ENCODE measurements around the gene SLC24A3.

The SLC24A3 gene

GRCh38 chr20:19616081-19616480 is 403.6 kb downstream of the SLC24A3 start:
- in situ Hi-C loops (cut with HindIII; ENCODE audit: low sequenced_read_pairs), result no loop called here

- in situ Hi-C loops (cut with HindIII; ENCODE audit: low sequenced_read_pairs), result no loop called here
These were observed 404.2 kb downstream of the SLC24A3 start for GRCh38 chr20:19616620-19617019.

DNA sequence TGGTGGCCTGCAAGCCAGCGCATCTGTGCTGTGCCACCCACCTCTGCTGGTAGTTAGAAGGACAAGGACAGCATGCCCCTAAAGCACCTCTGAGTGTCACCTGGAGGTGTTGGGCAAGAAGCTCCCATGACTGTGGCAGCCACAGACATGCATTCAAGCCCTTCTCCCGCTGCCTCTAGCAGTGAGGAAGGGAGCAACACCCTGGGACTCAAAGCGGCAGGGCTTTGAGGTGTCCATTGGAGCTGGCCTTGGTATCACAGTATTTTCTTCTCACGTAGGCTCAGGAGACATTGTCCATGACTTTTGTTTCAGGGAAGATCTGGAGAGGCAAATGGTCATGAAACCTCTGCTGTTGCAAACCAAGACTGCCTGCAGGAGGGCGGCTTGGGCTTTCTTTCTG is 404.8 kb downstream of the SLC24A3 start:
- in situ Hi-C loops (cut with HindIII; ENCODE audit: low sequenced_read_pairs), result no loop called here

GRCh38 chr20:19618711-19619110 is 406.3 kb downstream of the SLC24A3 start:
- in situ Hi-C loops (cut with HindIII; ENCODE audit: low sequenced_read_pairs), result no loop called here

- in situ Hi-C loops (cut with HindIII; ENCODE audit: low sequenced_read_pairs), result no loop called here
These were observed 407.5 kb downstream of the SLC24A3 start for GRCh38 chr20:19619904-19620430.

- in situ Hi-C loops (cut with HindIII; ENCODE audit: low sequenced_read_pairs), result no loop called here
These were observed 408.0 kb downstream of the SLC24A3 start for GRCh38 chr20:19620446-19620845.

- in situ Hi-C loops (cut with HindIII; ENCODE audit: low sequenced_read_pairs), result no loop called here
These were observed 408.6 kb downstream of the SLC24A3 start for GRCh38 chr20:19621072-19621471.

- in situ Hi-C loops (cut with HindIII; ENCODE audit: low sequenced_read_pairs), result no loop called here
These were observed 412.0 kb downstream of the SLC24A3 start for GRCh38 chr20:19624221-19624965.

- in situ Hi-C loops (cut with HindIII; ENCODE audit: low sequenced_read_pairs), result loop anchor here (25.0 kb wide), 1 partner anchor 988 kb away; no protein-coding TSS in a partner anchor
These were observed 413.0 kb downstream of the SLC24A3 start for GRCh38 chr20:19625426-19625825.

GRCh38 chr20:19626896-19627295 is 414.5 kb downstream of the SLC24A3 start:
- in situ Hi-C loops (cut with HindIII; ENCODE audit: low sequenced_read_pairs), result loop anchor here (25.0 kb wide), 1 partner anchor 990 kb away; no protein-coding TSS in a partner anchor

- in situ Hi-C loops (cut with HindIII; ENCODE audit: low sequenced_read_pairs), result loop anchor here (25.0 kb wide), 1 partner anchor 991 kb away; no protein-coding TSS in a partner anchor
These were observed 416.2 kb downstream of the SLC24A3 start for GRCh38 chr20:19628570-19629134.

- in situ Hi-C loops (cut with HindIII; ENCODE audit: low sequenced_read_pairs), result loop anchor here (25.0 kb wide), 1 partner anchor 994 kb away; no protein-coding TSS in a partner anchor
These were observed 419.0 kb downstream of the SLC24A3 start for GRCh38 chr20:19631410-19631809.

DNA sequence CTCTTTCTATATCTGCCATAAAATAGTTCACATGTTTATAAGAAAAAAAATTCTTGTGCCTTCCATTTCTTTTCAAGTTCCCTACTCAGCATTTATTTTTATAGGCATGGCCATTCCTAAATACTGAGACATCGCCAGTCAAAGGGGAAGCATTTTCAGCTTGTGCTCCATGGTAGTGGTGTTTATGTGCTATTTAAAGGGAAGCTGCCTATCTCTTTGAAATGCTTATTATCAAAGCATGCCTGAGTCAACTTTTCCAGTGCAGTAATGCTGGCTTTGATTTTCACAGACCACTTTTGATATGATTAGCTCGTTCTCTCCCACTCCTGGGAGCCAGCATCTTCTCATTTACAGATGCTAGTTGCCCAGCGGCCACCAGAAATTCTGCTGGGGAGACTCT is 421.5 kb downstream of the SLC24A3 start:
- in situ Hi-C loops (cut with HindIII; ENCODE audit: low sequenced_read_pairs), result loop anchor here (25.0 kb wide), 1 partner anchor 997 kb away; no protein-coding TSS in a partner anchor

DNA sequence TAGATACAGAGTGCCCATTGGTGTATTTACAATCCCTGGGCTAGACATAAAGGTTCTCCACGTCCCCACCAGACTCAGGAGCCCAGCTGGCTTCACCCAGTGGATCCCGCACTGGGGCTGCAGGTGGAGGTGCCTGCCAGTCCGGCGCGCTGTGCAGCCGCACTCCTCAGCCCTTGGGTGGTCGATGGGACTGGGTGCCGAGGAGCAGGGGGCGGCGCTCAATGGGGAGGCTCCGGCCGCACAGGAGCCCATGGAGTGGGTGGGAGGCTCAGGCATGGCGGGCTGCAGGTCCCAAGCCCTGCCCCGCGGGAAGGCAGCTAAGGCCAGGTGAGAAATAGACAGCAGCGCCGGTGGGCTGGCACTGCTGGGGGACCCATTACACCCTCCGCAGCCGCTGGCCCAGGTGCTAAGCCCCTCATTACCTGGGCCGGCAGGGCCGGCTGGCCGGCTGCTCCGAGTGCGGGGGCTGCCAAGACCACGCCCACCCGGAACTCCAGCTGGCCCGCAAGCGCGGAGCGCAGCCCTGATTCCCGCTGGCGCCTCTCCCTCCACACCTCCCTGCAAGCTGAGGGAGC is 427.1 kb downstream of the SLC24A3 start:
- in situ Hi-C loops (cut with HindIII; ENCODE audit: low sequenced_read_pairs), result loop anchor here (25.0 kb wide), 1 partner anchor 1002 kb away; no protein-coding TSS in a partner anchor

DNA sequence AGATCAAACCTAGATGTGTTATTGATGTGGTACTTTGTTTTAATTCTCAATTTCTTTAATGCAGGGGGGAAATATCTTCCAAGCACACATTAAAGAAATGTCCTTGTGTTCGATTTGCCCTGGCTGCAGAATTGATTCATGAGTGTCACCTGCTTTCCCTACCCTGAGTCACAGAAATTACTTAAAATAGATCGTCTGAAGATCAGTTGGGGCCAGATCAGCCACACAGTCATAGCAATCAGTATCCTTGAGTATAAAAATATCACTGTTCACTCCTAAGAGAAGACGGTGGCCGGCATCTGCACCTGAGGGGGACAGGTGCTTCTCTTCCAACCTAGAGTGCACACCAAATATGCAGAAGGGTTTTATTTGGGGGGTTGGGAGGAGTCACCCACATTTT is 430.4 kb downstream of the SLC24A3 start:
- in situ Hi-C loops (cut with HindIII; ENCODE audit: low sequenced_read_pairs), result loop anchor here (25.0 kb wide), 1 partner anchor 1006 kb away; no protein-coding TSS in a partner anchor

- in situ Hi-C loops (cut with HindIII; ENCODE audit: low sequenced_read_pairs), result loop anchor here (25.0 kb wide), 1 partner anchor 1007 kb away; no protein-coding TSS in a partner anchor
These were observed 431.6 kb downstream of the SLC24A3 start for GRCh38 chr20:19644085-19644484.

DNA sequence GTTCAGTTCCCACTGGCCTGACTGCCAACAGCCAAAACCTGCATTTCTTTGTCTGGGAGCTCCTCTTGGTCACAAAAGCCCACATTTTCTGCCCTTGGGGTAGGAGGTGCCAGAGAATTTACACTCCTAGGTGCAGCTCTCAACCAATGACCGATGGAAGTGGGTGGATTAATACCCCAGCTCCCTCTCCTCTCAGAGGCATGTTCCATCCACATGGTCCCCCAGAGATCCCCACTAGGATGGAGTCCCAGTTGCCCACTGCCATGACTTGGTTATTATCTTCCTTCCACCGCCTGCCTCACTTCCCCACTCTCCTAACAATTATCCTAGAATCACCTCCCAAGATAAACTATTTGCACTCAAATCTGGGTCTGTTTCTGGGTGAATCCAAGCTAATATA is 434.5 kb downstream of the SLC24A3 start:
- in situ Hi-C loops (cut with HindIII; ENCODE audit: low sequenced_read_pairs), result loop anchor here (25.0 kb wide), 1 partner anchor 1010 kb away; no protein-coding TSS in a partner anchor

DNA sequence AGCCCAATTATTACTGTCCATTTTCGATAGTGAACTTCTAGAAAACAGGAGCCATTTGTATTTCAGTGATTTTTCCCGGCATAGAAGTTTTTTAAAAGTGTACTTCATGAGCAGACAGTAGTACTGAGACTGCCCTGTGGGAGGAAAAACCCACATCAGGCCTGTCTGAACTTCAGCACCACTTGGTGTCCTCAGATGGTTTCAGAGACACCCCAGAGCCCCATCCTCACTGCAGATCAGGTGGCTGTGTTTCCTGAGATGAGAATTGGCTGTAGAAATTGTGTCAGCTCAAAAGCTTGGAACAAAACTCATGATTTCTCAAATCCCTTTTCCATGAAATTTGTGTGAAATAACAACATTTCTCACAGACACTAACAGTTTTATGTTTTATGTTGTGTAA is 435.6 kb downstream of the SLC24A3 start:
- in situ Hi-C loops (cut with HindIII; ENCODE audit: low sequenced_read_pairs), result loop anchor here (25.0 kb wide), 1 partner anchor 1011 kb away; no protein-coding TSS in a partner anchor

GRCh38 chr20:19649041-19649440 is 436.6 kb downstream of the SLC24A3 start:
- in situ Hi-C loops (cut with HindIII; ENCODE audit: low sequenced_read_pairs), result loop anchor here (25.0 kb wide), 1 partner anchor 1012 kb away; no protein-coding TSS in a partner anchor

DNA sequence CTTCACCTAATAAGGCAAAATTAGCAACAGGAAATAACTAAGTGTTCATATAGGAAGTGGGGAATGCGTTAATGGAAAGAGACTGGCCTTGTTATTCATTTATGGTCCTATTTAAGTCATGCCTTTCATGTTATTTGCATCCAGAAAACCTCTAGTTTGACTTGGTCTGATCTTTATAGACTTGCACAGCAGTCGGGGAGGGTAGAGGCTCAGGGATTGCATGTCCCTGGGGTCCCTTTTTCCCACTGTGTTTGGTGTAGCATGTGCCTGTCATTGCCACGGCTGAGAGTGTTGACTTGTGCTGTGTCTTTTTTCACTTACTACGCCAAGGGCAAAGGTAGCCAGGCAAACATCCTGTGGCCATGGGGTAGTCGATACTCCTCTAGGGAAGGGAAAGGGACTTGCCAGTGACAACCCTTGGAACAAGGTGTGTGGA is 440.2 kb downstream of the SLC24A3 start:
- in situ Hi-C loops (cut with HindIII; ENCODE audit: low sequenced_read_pairs), result no loop called here

GRCh38 chr20:19653327-19653726 is 440.9 kb downstream of the SLC24A3 start:
- in situ Hi-C loops (cut with HindIII; ENCODE audit: low sequenced_read_pairs), result no loop called here
